ENCODE results near the gene CHRNB2. TPM values are rescaled to one million over a fixed set of nuclear protein-coding genes. Genes with fewer than 3 reads are reported as not detected.
A peak's percentile ranks its signal among the peaks of the same experiment; 100 is the strongest.

CHRNB2 gene, protein sequence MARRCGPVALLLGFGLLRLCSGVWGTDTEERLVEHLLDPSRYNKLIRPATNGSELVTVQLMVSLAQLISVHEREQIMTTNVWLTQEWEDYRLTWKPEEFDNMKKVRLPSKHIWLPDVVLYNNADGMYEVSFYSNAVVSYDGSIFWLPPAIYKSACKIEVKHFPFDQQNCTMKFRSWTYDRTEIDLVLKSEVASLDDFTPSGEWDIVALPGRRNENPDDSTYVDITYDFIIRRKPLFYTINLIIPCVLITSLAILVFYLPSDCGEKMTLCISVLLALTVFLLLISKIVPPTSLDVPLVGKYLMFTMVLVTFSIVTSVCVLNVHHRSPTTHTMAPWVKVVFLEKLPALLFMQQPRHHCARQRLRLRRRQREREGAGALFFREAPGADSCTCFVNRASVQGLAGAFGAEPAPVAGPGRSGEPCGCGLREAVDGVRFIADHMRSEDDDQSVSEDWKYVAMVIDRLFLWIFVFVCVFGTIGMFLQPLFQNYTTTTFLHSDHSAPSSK
- total RNA-seq = under 1 TPM in 1 of 6 donors, not detected in 5; 0.15 TPM

DNA sequence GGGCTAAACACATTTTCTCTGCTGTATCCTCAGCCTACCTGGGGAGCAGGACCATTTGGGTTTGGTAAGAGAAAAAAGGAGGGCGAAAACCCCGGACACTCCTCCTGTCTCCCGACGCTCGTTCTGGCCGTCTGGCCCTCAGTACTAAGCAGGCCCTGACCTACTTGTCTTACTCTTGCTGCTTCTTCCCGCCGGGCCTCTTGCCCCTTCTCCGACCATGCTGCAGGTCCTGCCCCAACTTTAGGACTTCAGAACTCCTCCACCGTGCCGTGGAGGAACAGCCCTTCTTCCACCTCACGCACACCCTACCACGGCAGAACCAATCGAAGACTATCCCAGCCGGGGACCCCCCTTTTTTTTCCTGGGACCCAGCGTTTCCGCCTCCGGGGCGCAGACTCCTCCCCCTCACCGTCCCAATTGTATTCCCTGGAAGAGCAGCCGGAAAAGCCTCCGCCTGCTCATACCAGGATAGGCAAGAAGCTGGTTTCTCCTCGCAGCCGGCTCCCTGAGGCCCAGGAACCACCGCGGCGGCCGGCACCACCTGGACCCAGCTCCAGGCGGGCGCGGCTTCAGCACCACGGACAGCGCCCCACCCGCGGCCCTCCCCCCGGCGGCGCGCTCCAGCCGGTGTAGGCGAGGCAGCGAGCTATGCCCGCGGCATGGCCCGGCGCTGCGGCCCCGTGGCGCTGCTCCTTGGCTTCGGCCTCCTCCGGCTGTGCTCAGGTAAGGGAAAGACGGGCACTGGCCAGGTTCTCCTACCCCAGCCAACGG is at the start of gene CHRNB2:
CHRNB2 (plus strand) TSS at position 393 of the 771 bp plus-strand sequence; CDS start at position 660, 267 bp downstream.
- peak within 1 kb of the TSS in 3 of 4 donors; percentile 7 to 33 (median 19) for H3K4me3 ChIP-seq

DNA sequence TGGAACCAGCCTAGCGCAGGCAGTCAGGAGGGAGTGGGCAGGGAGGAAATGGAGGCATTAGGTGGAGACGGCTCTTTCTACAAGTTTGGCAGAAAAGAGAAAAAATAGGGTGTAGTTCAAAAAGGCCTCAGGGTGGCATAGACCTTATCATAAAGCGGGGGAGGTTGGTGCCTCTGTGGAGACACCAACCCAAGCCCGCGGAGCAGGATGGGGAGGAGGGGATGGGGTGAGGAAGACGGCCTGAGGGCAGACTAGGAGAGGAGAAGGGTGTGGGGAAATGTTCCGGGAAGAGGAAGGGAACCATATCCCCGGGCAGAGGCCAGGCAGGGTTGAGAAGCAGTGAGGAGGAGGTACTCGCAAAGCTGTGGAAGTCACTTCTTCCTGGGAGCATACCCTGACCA is 48.0 kb upstream of the CHRNB2 start:
- Histone ChIP-seq H3K36me3 (no peaks in the 10 kb centered on the region), H3K27me3 (no peaks in the 10 kb centered on the region), H3K4me1 (peaks cover 26 to 36% (median 33%) of the 10 kb centered on the region in 4 donors), H3K9me3 (no peaks in the 10 kb centered on the region), H3K4me3 (no peak overlapping the region), H3K27ac (peak overlapping the region in 3 of 4 donors; percentile 27 to 57 (median 34))
- TF ChIP-seq POLR2AphosphoS5 (IDR thresholded peaks at IDR 0.05) (no peak), POLR2A (IDR thresholded peaks at IDR 0.05) (no peak), EP300 (IDR thresholded peaks at IDR 0.05) (no peak), CTCF (IDR thresholded peaks at IDR 0.05) (no peak)
- DNase-seq (no peak), ATAC-seq (ENCODE audit: low FRiP score in 2 of 2) (peak; percentile 24 to 48)
- 56 to 81% methylated on average over 9 of the region's 9 CpGs for WGBS, 2 donors

More for the DNA sequence above, at the start of gene CHRNB2:
- Histone ChIP-seq H3K27me3 (peaks cover 0 to 15% (median 3%) of the 10 kb centered on the region in 4 donors), H3K9me3 (no peaks in the 10 kb centered on the region), H3K4me1 (peaks cover 8 to 10% (median 9%) of the 10 kb centered on the region in 4 donors), H3K36me3 (no peaks in the 10 kb centered on the region), H3K27ac (no peak within 1 kb of the TSS)
- TF ChIP-seq CTCF (IDR thresholded peaks at IDR 0.05) = peak in 3 of 6 experiments; percentile 12 to 15 (median 14)
- TF ChIP-seq POLR2A (IDR thresholded peaks at IDR 0.05) = no peak
- ATAC-seq (ENCODE audit: low FRiP score in 2 of 2) (peak; percentile 87 to 93), DNase-seq (peak; percentile 55 to 96)
- WGBS, 2 donors = 4 to 6% methylated on average over 24 to 44 of the region's 53 CpGs

- 32 to 36% methylated on average over 3 of the region's 3 CpGs for WGBS, 2 donors
- peaks cover 26 to 36% (median 33%) of the 10 kb centered on the region in 4 donors for H3K4me1 ChIP-seq
- no peaks in the 10 kb centered on the region for H3K9me3 ChIP-seq
- peak in 1 of 2 donors; percentile 31 for DNase-seq
- peak overlapping the region in 1 of 4 donors; percentile 34 for H3K27ac ChIP-seq
- no peaks in the 10 kb centered on the region for H3K36me3 ChIP-seq
- no peak for TF ChIP-seq POLR2A (IDR thresholded peaks at IDR 0.05)
- TF ChIP-seq EP300 (IDR thresholded peaks at IDR 0.05) = no peak
- no peak overlapping the region for H3K4me3 ChIP-seq
- peak in 1 of 2 donors; percentile 56 for ATAC-seq (ENCODE audit: low FRiP score in 2 of 2)
- H3K27me3 ChIP-seq = no peaks in the 10 kb centered on the region
Observed at GRCh38 chr1:154520333-154520732, 47.2 kb upstream of the CHRNB2 start.

- no peak overlapping the region for H3K4me3 ChIP-seq
Observed at GRCh38 chr1:154521695-154522094, 45.9 kb upstream of the CHRNB2 start.

More at GRCh38 chr1:154521695-154522094, 45.9 kb upstream of the CHRNB2 start:
- TF ChIP-seq POLR2A (IDR thresholded peaks at IDR 0.05) = no peak
- no peak for TF ChIP-seq CTCF (IDR thresholded peaks at IDR 0.05)
- no peak for TF ChIP-seq POLR2AphosphoS5 (IDR thresholded peaks at IDR 0.05)
- no peak for TF ChIP-seq EP300 (IDR thresholded peaks at IDR 0.05)
- peaks cover 26 to 36% (median 33%) of the 10 kb centered on the region in 4 donors for H3K4me1 ChIP-seq
- H3K36me3 ChIP-seq = no peaks in the 10 kb centered on the region
- H3K27me3 ChIP-seq = no peaks in the 10 kb centered on the region
- no peaks in the 10 kb centered on the region for H3K9me3 ChIP-seq
- no peak for ATAC-seq (ENCODE audit: low FRiP score in 2 of 2)
- WGBS, 2 donors = 22 to 27% methylated on average over 3 of the region's 3 CpGs
- no peak for DNase-seq
- H3K27ac ChIP-seq = peak overlapping the region in 3 of 4 donors; percentile 12 to 57 (median 56)
